ENCODE results near the gene TMEM117.

The TMEM117 gene

GRCh38 chr12:44358636-44359035 lies 522.8 kb downstream of the TMEM117 start:
- H3K4me3 ChIP-seq (ENCODE audit: low read depth, low read length) = no peak overlapping the region
- TF ChIP-seq POLR2A (IDR thresholded peaks at IDR 0.05; ENCODE audit: extremely low read depth, insufficient read length) (no peak), MAX (IDR thresholded peaks at IDR 0.05; ENCODE audit: low read depth, low read length) (no peak), MYC (IDR thresholded peaks at IDR 0.05; ENCODE audit: low read depth, low read length) (no peak), CTCF (IDR thresholded peaks at IDR 0.05; ENCODE audit: low read depth, low read length) (no peak)
- DNase-seq (ENCODE audit: low read depth) = no peak

GRCh38 chr12:44362947-44363346 lies 527.1 kb downstream of the TMEM117 start:
- no peak overlapping the region for H3K4me3 ChIP-seq (ENCODE audit: low read depth, low read length)
- TF ChIP-seq POLR2A (IDR thresholded peaks at IDR 0.05; ENCODE audit: extremely low read depth, insufficient read length) (no peak), MYC (IDR thresholded peaks at IDR 0.05; ENCODE audit: low read depth, low read length) (no peak), CTCF (IDR thresholded peaks at IDR 0.05; ENCODE audit: low read depth, low read length) (no peak), MAX (IDR thresholded peaks at IDR 0.05; ENCODE audit: low read depth, low read length) (no peak)
- DNase-seq (ENCODE audit: low read depth) = no peak

GRCh38 chr12:44367136-44367535 lies 531.3 kb downstream of the TMEM117 start:
- no peak overlapping the region for H3K4me3 ChIP-seq (ENCODE audit: low read depth, low read length)
- no peak for TF ChIP-seq MAX (IDR thresholded peaks at IDR 0.05; ENCODE audit: low read depth, low read length)
- TF ChIP-seq POLR2A (IDR thresholded peaks at IDR 0.05; ENCODE audit: extremely low read depth, insufficient read length) = no peak
- no peak for TF ChIP-seq MYC (IDR thresholded peaks at IDR 0.05; ENCODE audit: low read depth, low read length)
- TF ChIP-seq CTCF (IDR thresholded peaks at IDR 0.05; ENCODE audit: low read depth, low read length) = no peak
- DNase-seq (ENCODE audit: low read depth) = no peak

- DNase-seq (ENCODE audit: low read depth) = no peak
- no peak overlapping the region for H3K4me3 ChIP-seq (ENCODE audit: low read depth, low read length)
- TF ChIP-seq MYC (IDR thresholded peaks at IDR 0.05; ENCODE audit: low read depth, low read length) (no peak), POLR2A (IDR thresholded peaks at IDR 0.05; ENCODE audit: extremely low read depth, insufficient read length) (no peak), MAX (IDR thresholded peaks at IDR 0.05; ENCODE audit: low read depth, low read length) (no peak), CTCF (IDR thresholded peaks at IDR 0.05; ENCODE audit: low read depth, low read length) (no peak)
Observed at GRCh38 chr12:44367916-44368315, 532.0 kb downstream of the TMEM117 start.

- no peak overlapping the region for H3K4me3 ChIP-seq (ENCODE audit: low read depth, low read length)
- no peak for TF ChIP-seq MYC (IDR thresholded peaks at IDR 0.05; ENCODE audit: low read depth, low read length)
- TF ChIP-seq CTCF (IDR thresholded peaks at IDR 0.05; ENCODE audit: low read depth, low read length) = no peak
- no peak for TF ChIP-seq POLR2A (IDR thresholded peaks at IDR 0.05; ENCODE audit: extremely low read depth, insufficient read length)
- TF ChIP-seq MAX (IDR thresholded peaks at IDR 0.05; ENCODE audit: low read depth, low read length) = no peak
- no peak for DNase-seq (ENCODE audit: low read depth)
Observed at GRCh38 chr12:44369998-44370397, 534.1 kb downstream of the TMEM117 start.

- no peak for TF ChIP-seq CTCF (IDR thresholded peaks at IDR 0.05; ENCODE audit: low read depth, low read length)
- TF ChIP-seq MYC (IDR thresholded peaks at IDR 0.05; ENCODE audit: low read depth, low read length) = no peak
- no peak for TF ChIP-seq MAX (IDR thresholded peaks at IDR 0.05; ENCODE audit: low read depth, low read length)
- TF ChIP-seq POLR2A (IDR thresholded peaks at IDR 0.05; ENCODE audit: extremely low read depth, insufficient read length) = no peak
- H3K4me3 ChIP-seq (ENCODE audit: low read depth, low read length) = no peak overlapping the region
- no peak for DNase-seq (ENCODE audit: low read depth)
Observed at GRCh38 chr12:44370982-44371381, 535.1 kb downstream of the TMEM117 start.

All from NB4 (cell line).